ENCODE measurements around the gene TBC1D9. TPM values are rescaled to one million over a fixed set of nuclear protein-coding genes. Genes with fewer than 3 reads are reported as not detected.

TBC1D9 gene
- total and polyA plus RNA-seq, 2 donors, result 14.2 to 68.0 TPM

GRCh38 chr4:140726776-140727500, 29.2 kb downstream of the TBC1D9 start:
- 73% methylated on average over 3 of the region's 3 CpGs for WGBS
- no peak overlapping the region for H3K27ac ChIP-seq (ENCODE audit: low read depth)

GRCh38 chr4:140725556-140725955, 30.6 kb downstream of the TBC1D9 start:
- no peaks in the 10 kb centered on the region for H3K36me3 ChIP-seq (ENCODE audit: insufficient read depth)

More at GRCh38 chr4:140726776-140727500, 29.2 kb downstream of the TBC1D9 start:
- H3K4me1 ChIP-seq (ENCODE audit: insufficient read depth), result no peaks in the 10 kb centered on the region
- DNase-seq (ENCODE audit: extremely low spot score), result no peak
- H3K36me3 ChIP-seq (ENCODE audit: insufficient read depth), result no peaks in the 10 kb centered on the region
- no peak overlapping the region for H3K4me3 ChIP-seq (ENCODE audit: low read depth, low read length)

GRCh38 chr4:140724760-140725159, 31.4 kb downstream of the TBC1D9 start:
- WGBS, result 91% methylated on average over 5 of the region's 5 CpGs

More at GRCh38 chr4:140725556-140725955, 30.6 kb downstream of the TBC1D9 start:
- DNase-seq (ENCODE audit: extremely low spot score), result no peak
- 83% methylated on average over 5 of the region's 5 CpGs for WGBS
- Histone ChIP-seq H3K4me1 (ENCODE audit: insufficient read depth) (no peaks in the 10 kb centered on the region), H3K27ac (ENCODE audit: low read depth) (no peak overlapping the region), H3K4me3 (ENCODE audit: low read depth, low read length) (no peak overlapping the region)

GRCh38 chr4:140720387-140721304, 35.5 kb downstream of the TBC1D9 start:
- DNase-seq (ENCODE audit: extremely low spot score), result no peak
- Histone ChIP-seq H3K27ac (ENCODE audit: low read depth) (no peak overlapping the region), H3K4me3 (ENCODE audit: low read depth, low read length) (peak overlapping the region; percentile 8), H3K4me1 (ENCODE audit: insufficient read depth) (no peaks in the 10 kb centered on the region), H3K36me3 (ENCODE audit: insufficient read depth) (no peaks in the 10 kb centered on the region)
- WGBS, result 42% methylated on average over 9 of the region's 9 CpGs

More at GRCh38 chr4:140724760-140725159, 31.4 kb downstream of the TBC1D9 start:
- H3K27ac ChIP-seq (ENCODE audit: low read depth), result no peak overlapping the region
- no peaks in the 10 kb centered on the region for H3K36me3 ChIP-seq (ENCODE audit: insufficient read depth)
- H3K4me1 ChIP-seq (ENCODE audit: insufficient read depth), result no peaks in the 10 kb centered on the region
- DNase-seq (ENCODE audit: extremely low spot score), result no peak
- H3K4me3 ChIP-seq (ENCODE audit: low read depth, low read length), result no peak overlapping the region

GRCh38 chr4:140719686-140720085, 36.5 kb downstream of the TBC1D9 start:
- no peak overlapping the region for H3K4me3 ChIP-seq (ENCODE audit: low read depth, low read length)
- no peaks in the 10 kb centered on the region for H3K4me1 ChIP-seq (ENCODE audit: insufficient read depth)
- H3K36me3 ChIP-seq (ENCODE audit: insufficient read depth), result no peaks in the 10 kb centered on the region
- WGBS, result 98% methylated on average over 2 of the region's 2 CpGs
- DNase-seq (ENCODE audit: extremely low spot score), result no peak
- no peak overlapping the region for H3K27ac ChIP-seq (ENCODE audit: low read depth)

DNA sequence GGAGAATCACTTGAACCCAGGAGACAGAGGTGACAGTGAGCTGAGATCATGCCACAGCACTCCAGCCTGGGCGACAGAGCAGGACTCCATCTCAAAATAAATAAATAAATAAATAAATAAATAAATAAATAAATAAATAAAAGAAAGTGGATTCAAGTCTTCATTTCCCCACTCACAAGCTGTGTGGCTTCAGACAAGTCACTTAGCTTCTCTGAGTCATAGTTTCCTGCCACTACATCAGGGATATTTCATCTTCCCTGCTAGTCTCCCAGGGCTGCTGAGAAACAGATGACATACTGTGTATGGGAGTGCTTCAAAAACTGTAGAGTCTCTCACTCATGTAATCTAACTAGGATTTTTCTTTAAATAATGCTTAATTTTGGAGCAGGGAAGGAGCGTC, 37.2 kb downstream of the TBC1D9 start:
- H3K27ac ChIP-seq (ENCODE audit: low read depth), result no peak overlapping the region
- H3K36me3 ChIP-seq (ENCODE audit: insufficient read depth), result no peaks in the 10 kb centered on the region
- no peaks in the 10 kb centered on the region for H3K4me1 ChIP-seq (ENCODE audit: insufficient read depth)
- 91% methylated on average over 2 of the region's 2 CpGs for WGBS
- DNase-seq (ENCODE audit: extremely low spot score), result no peak
- H3K4me3 ChIP-seq (ENCODE audit: low read depth, low read length), result no peak overlapping the region

GRCh38 chr4:140718241-140718952, 37.8 kb downstream of the TBC1D9 start:
- no peak overlapping the region for H3K4me3 ChIP-seq (ENCODE audit: low read depth, low read length)
- H3K27ac ChIP-seq (ENCODE audit: low read depth), result no peak overlapping the region
- H3K36me3 ChIP-seq (ENCODE audit: insufficient read depth), result no peaks in the 10 kb centered on the region
- 73% methylated on average over 3 of the region's 3 CpGs for WGBS
- no peak for DNase-seq (ENCODE audit: extremely low spot score)
- H3K4me1 ChIP-seq (ENCODE audit: insufficient read depth), result no peaks in the 10 kb centered on the region

GRCh38 chr4:140717313-140717712, 38.9 kb downstream of the TBC1D9 start:
- WGBS, result 71% methylated on average over 2 of the region's 2 CpGs
- Histone ChIP-seq H3K4me3 (ENCODE audit: low read depth, low read length) (no peak overlapping the region), H3K36me3 (ENCODE audit: insufficient read depth) (no peaks in the 10 kb centered on the region), H3K4me1 (ENCODE audit: insufficient read depth) (no peaks in the 10 kb centered on the region), H3K27ac (ENCODE audit: low read depth) (no peak overlapping the region)
- no peak for DNase-seq (ENCODE audit: extremely low spot score)

GRCh38 chr4:140715119-140715518, 41.1 kb downstream of the TBC1D9 start:
- no peaks in the 10 kb centered on the region for H3K4me1 ChIP-seq (ENCODE audit: insufficient read depth)
- DNase-seq (ENCODE audit: extremely low spot score), result no peak
- WGBS, result 80% methylated on average over 2 of the region's 2 CpGs
- no peaks in the 10 kb centered on the region for H3K36me3 ChIP-seq (ENCODE audit: insufficient read depth)
- no peak overlapping the region for H3K4me3 ChIP-seq (ENCODE audit: low read depth, low read length)
- H3K27ac ChIP-seq (ENCODE audit: low read depth), result no peak overlapping the region

DNA sequence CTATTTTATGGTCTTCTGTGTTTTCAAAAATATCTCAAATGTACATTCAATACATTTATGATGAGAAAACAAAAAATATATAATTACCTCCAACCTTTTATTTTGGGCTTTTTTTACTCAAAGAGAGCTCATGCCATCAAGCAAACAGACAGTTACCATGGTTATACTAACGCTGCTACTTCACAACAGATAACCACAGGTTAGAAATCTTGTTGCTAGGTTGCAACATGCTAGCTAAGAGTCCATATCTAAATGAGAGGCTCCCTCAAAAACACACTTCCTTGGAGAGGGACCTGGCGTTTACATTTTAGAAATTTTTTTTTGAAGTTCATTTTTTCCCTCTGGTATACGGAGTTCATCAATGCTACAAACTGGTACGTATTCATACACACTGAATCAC, 44.3 kb downstream of the TBC1D9 start:
- WGBS, result 78% methylated on average over 4 of the region's 4 CpGs
- Histone ChIP-seq H3K36me3 (ENCODE audit: insufficient read depth) (no peaks in the 10 kb centered on the region), H3K4me1 (ENCODE audit: insufficient read depth) (no peaks in the 10 kb centered on the region), H3K4me3 (ENCODE audit: low read depth, low read length) (no peak overlapping the region), H3K27ac (ENCODE audit: low read depth) (no peak overlapping the region)
- DNase-seq (ENCODE audit: extremely low spot score), result no peak

DNA sequence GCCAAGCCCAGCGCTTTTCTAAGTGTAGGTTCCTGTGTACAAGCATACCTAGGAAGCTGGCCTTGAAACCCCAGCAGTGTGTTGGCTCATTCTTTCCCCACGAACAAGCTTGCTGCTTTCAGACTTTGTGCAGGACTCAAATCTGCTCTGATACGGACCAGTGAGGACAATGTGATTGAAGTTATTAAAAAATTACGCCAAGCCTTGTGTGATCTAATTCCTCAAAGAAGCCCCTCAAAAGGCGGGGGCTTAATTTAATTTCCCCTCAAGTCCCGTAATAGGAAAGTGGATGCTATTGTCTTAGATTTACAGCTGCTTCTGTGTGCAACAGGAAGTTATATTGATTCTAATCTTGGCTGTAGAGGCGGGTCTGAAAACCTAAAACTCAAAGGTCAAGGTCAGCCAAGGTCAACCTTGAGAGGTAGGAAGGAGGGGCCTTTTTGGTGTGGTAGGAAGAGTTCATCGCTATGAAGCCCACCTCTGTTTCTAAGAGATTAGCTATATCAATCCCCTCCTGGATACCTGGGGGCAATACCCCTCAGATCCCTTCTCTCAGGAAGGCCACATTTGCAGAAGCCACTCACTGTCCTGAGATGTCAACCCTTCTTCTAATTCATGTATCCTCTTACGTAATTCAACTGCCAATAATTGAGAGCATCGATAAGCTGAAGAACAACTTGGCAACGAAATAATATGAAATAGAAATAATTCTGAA, 45.1 kb downstream of the TBC1D9 start:
- Histone ChIP-seq H3K36me3 (ENCODE audit: insufficient read depth) (no peaks in the 10 kb centered on the region), H3K4me1 (ENCODE audit: insufficient read depth) (no peaks in the 10 kb centered on the region), H3K27ac (ENCODE audit: low read depth) (no peak overlapping the region), H3K4me3 (ENCODE audit: low read depth, low read length) (no peak overlapping the region)
- no peak for DNase-seq (ENCODE audit: extremely low spot score)
- WGBS, result 70% methylated on average over 11 of the region's 11 CpGs

GRCh38 chr4:140707325-140707724, 48.9 kb downstream of the TBC1D9 start:
- no peak for DNase-seq (ENCODE audit: extremely low spot score)
- Histone ChIP-seq H3K27ac (ENCODE audit: low read depth) (no peak overlapping the region), H3K4me1 (ENCODE audit: insufficient read depth) (peaks cover 2% of the 10 kb centered on the region), H3K36me3 (ENCODE audit: insufficient read depth) (no peaks in the 10 kb centered on the region), H3K4me3 (ENCODE audit: low read depth, low read length) (no peak overlapping the region)
- 90% methylated on average over 1 of the region's 1 CpG for WGBS

DNA sequence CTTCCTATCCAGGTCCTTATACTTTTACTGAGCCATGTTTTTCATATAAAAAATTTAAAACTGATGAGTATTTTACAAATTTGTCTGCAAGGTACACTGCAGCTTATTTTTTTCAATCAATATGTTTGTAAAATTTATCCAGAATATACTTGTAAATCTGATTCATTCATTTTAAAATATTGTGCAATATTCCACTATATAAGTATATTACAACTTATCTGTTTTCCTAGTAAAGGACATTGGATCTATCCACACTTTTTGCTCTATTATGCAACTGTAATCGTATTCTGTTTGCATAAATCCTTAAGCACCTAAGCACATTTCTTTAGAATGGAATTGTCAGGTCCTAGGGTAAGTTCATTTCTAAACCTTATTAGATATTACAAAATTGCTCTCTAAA, 49.5 kb downstream of the TBC1D9 start:
- Histone ChIP-seq H3K4me1 (ENCODE audit: insufficient read depth) (peaks cover 2% of the 10 kb centered on the region), H3K4me3 (ENCODE audit: low read depth, low read length) (no peak overlapping the region), H3K27ac (ENCODE audit: low read depth) (no peak overlapping the region), H3K36me3 (ENCODE audit: insufficient read depth) (no peaks in the 10 kb centered on the region)
- DNase-seq (ENCODE audit: extremely low spot score), result no peak
- WGBS, result 94% methylated on average over 1 of the region's 1 CpG
